Erythroblast (primary cell): Measurements from ENCODE around the gene LBX2.

Experiments
- DNase-seq, 2 experiments: peaks; one replicate each; lab custom pipeline; 2025; lab: John Stamatoyannopoulos, UW
- GATA1 ChIP-seq: IDR thresholded peaks from 2 replicates; pipeline ENCODE4 v1.6.1; 2011; ENCODE audit warnings: low read depth, mild to moderate bottlenecking, control low read depth, low read length, moderate library complexity
- POLR2A ChIP-seq: IDR thresholded peaks from 2 replicates; pipeline ENCODE4 v1.6.1; 2011; ENCODE audit warnings: mild to moderate bottlenecking, low read length

LBX2 gene

GRCh38 chr2:74515271-74515980 is 16.0 kb upstream of the LBX2 start:
- TF ChIP-seq GATA1, result no peak
- TF ChIP-seq POLR2A, result no peak
- DNase-seq, result peak in 1 of 2 experiments; percentile 62

- TF ChIP-seq POLR2A (no peak), GATA1 (no peak)
- no peak for DNase-seq
Measured at GRCh38 chr2:74514368-74515270, 15.2 kb upstream of the LBX2 start, which contains the start of gene TLX2. Gene TLX2 (plus strand): TSS chr2:74514450. CDS start chr2:74514807, 357 bp downstream.

GRCh38 chr2:74513605-74514367 is 14.4 kb upstream of the LBX2 start:
- no peak for TF ChIP-seq GATA1
- TF ChIP-seq POLR2A, result no peak
- peak in 1 of 2 experiments; percentile 63 for DNase-seq

GRCh38 chr2:74512744-74513604 is 13.6 kb upstream of the LBX2 start:
- DNase-seq, result no peak
- no peak for TF ChIP-seq GATA1
- TF ChIP-seq POLR2A, result no peak

GRCh38 chr2:74511104-74511989 is 11.9 kb upstream of the LBX2 start:
- no peak for DNase-seq
- TF ChIP-seq GATA1 (no peak), POLR2A (no peak)

GRCh38 chr2:74510272-74510671 is 10.9 kb upstream of the LBX2 start:
- no peak for DNase-seq
- no peak for TF ChIP-seq GATA1
- no peak for TF ChIP-seq POLR2A

GRCh38 chr2:74507926-74508520 is 8.6 kb upstream of the LBX2 start:
- DNase-seq, result peak; percentile 52 to 70
- no peak for TF ChIP-seq GATA1
- no peak for TF ChIP-seq POLR2A

- DNase-seq, result peak; percentile 98
- TF ChIP-seq GATA1 (no peak), POLR2A (peak; percentile 84)
Measured at GRCh38 chr2:74507145-74507925, 7.9 kb upstream of the LBX2 start, which contains the start of gene PCGF1. Gene PCGF1 (minus strand): TSS chr2:74507695. CDS start chr2:74507668, 27 bp downstream.

- DNase-seq, result no peak
- TF ChIP-seq POLR2A (no peak), GATA1 (no peak)
Measured at GRCh38 chr2:74505448-74506246, 6.2 kb upstream of the LBX2 start.

- TF ChIP-seq POLR2A, result no peak
- TF ChIP-seq GATA1, result no peak
- DNase-seq, result no peak
Measured at GRCh38 chr2:74504591-74504990, 5.2 kb upstream of the LBX2 start.
